Measurements from ENCODE around the gene PLSCR5. TPM values are rescaled to one million over a fixed set of nuclear protein-coding genes. Genes with fewer than 3 reads are reported as not detected.

The PLSCR5 gene
- total RNA-seq, 2 donors from 2014 or later: not detected

DNA sequence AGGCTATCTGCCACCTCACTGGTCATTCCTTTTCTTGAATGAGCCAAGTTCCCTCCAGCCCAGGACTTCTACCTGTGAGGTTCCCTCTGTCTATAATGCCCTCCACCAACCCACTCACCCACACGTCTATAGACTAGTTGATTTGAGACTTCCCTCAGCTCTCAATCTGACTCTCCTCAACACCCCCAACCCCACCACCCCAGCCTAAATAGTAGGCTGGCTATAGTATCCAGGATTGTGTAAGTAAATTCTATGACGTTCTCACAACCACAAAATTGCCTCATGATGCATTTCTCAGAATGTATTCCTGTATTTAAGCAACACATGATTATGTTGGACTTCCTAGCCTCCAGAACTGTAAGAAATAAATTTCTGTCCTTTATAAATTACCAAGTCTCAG is 63.0 kb downstream of the PLSCR5 start:
- peak overlapping the region in 1 of 2 donors; percentile 65 for H3K4me3 ChIP-seq
- no peak for ATAC-seq
- H3K27me3 ChIP-seq: no peaks in the 10 kb centered on the region
- DNase-seq: peak in 2 of 4 donors; percentile 10 to 42
- H3K4me1 ChIP-seq: peaks cover 43% of the 10 kb centered on the region
- H3K9me3 ChIP-seq: no peaks in the 10 kb centered on the region
- H3K36me3 ChIP-seq (replicated peaks in 1 of 2; ENCODE audit: insufficient read depth in 1 of 2, low read depth in 2 of 2): no peaks in the 10 kb centered on the region
- intact Hi-C loops (cut with DNase I): no loop called here
- WGBS, 2 donors: 43 to 55% methylated on average over 2 of the region's 2 CpGs
- no peak for TF ChIP-seq CTCF (IDR thresholded peaks at IDR 0.05)
- TF ChIP-seq POLR2A (IDR thresholded peaks at IDR 0.05): peak in 1 of 3 donors; percentile 31
- peak overlapping the region in 3 of 4 donors; percentile 22 to 98 (median 49) for H3K27ac ChIP-seq

GRCh38 chr3:146540978-146541377 is 64.2 kb downstream of the PLSCR5 start:
- TF ChIP-seq CTCF (IDR thresholded peaks at IDR 0.05) (no peak), POLR2A (IDR thresholded peaks at IDR 0.05) (no peak)
- no peak overlapping the region for H3K4me3 ChIP-seq

GRCh38 chr3:146540236-146540635 is 64.9 kb downstream of the PLSCR5 start:
- no peak for ATAC-seq
- WGBS, 2 donors: 35 to 62% methylated on average over 1 of the region's 1 CpG
- Histone ChIP-seq H3K27me3 (no peaks in the 10 kb centered on the region), H3K4me1 (peaks cover 54% of the 10 kb centered on the region), H3K27ac (peak overlapping the region in 2 of 4 donors; percentile 47 to 98), H3K36me3 (replicated peaks in 1 of 2; ENCODE audit: insufficient read depth in 1 of 2, low read depth in 2 of 2) (no peaks in the 10 kb centered on the region), H3K4me3 (no peak overlapping the region), H3K9me3 (no peaks in the 10 kb centered on the region)
- no peak for DNase-seq
- intact Hi-C loops (cut with DNase I): no loop called here
- TF ChIP-seq POLR2A (IDR thresholded peaks at IDR 0.05) (no peak), CTCF (IDR thresholded peaks at IDR 0.05) (no peak)

More at GRCh38 chr3:146540978-146541377, 64.2 kb downstream of the PLSCR5 start:
- WGBS, 2 donors: 66 to 67% methylated on average over 1 of the region's 1 CpG
- H3K27ac ChIP-seq: peak overlapping the region in 2 of 4 donors; percentile 21 to 98
- H3K27me3 ChIP-seq: no peaks in the 10 kb centered on the region
- peaks cover 54% of the 10 kb centered on the region for H3K4me1 ChIP-seq
- H3K9me3 ChIP-seq: no peaks in the 10 kb centered on the region
- H3K36me3 ChIP-seq (replicated peaks in 1 of 2; ENCODE audit: insufficient read depth in 1 of 2, low read depth in 2 of 2): no peaks in the 10 kb centered on the region
- intact Hi-C loops (cut with DNase I): no loop called here
- ATAC-seq: no peak
- DNase-seq: no peak

DNA sequence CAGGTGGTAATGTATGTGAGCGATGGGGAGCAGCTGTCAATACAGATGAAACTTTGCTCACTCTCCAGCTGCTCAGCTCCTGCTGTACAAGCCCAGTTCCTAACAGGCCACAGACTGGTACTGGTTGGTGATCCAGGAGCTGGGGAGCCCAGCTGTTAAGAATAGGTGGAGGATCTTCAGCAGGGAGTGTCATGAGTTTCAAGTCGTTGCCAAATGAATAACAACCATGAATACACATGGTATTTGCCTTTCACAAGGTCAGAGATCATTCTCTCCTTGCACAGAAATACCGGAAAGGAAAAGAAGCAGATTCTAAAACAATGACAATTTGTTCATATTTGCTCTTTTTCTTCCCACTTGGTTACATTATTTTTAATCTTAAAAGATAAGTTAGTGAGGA is 65.8 kb downstream of the PLSCR5 start:
- Histone ChIP-seq H3K27me3 (no peaks in the 10 kb centered on the region), H3K4me3 (no peak overlapping the region), H3K9me3 (no peaks in the 10 kb centered on the region), H3K36me3 (replicated peaks in 1 of 2; ENCODE audit: insufficient read depth in 1 of 2, low read depth in 2 of 2) (no peaks in the 10 kb centered on the region), H3K27ac (peak overlapping the region in 2 of 4 donors; percentile 47 to 98), H3K4me1 (peaks cover 54% of the 10 kb centered on the region)
- ATAC-seq (no peak), DNase-seq (no peak)
- intact Hi-C loops (cut with DNase I): no loop called here
- no peak for TF ChIP-seq POLR2A (IDR thresholded peaks at IDR 0.05)
- TF ChIP-seq CTCF (IDR thresholded peaks at IDR 0.05): no peak
- 38 to 40% methylated on average over 3 of the region's 3 CpGs for WGBS, 2 donors

DNA sequence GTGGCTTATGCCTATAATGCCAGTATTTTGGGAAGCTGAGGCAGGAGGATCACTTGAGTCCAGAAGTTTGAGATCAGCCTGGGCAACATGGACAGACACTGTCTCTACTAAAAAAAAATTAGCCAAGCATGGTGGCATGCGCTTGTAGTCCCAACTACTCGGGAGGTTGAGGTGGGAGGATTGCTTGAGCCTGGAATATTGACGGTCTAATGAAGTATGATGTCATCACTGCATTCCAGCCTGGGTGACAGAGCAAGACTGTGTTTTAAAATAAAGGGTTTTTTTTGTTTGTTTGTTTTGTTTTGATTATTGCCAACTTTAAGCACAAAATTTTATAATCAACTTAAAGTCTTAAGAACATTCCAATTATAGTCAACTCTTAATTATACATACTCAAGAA is 67.5 kb downstream of the PLSCR5 start:
- ATAC-seq: no peak
- H3K4me3 ChIP-seq: no peak overlapping the region
- H3K27ac ChIP-seq: peak overlapping the region in 2 of 4 donors; percentile 24
- intact Hi-C loops (cut with DNase I): no loop called here
- H3K36me3 ChIP-seq (replicated peaks in 1 of 2; ENCODE audit: insufficient read depth in 1 of 2, low read depth in 2 of 2): peaks cover 0 to under 1% of the 10 kb centered on the region in 2 donors
- no peaks in the 10 kb centered on the region for H3K9me3 ChIP-seq
- DNase-seq: no peak
- TF ChIP-seq CTCF (IDR thresholded peaks at IDR 0.05) (no peak), POLR2A (IDR thresholded peaks at IDR 0.05) (no peak)
- 74 to 82% methylated on average over 3 of the region's 3 CpGs for WGBS, 2 donors
- no peaks in the 10 kb centered on the region for H3K27me3 ChIP-seq
- H3K4me1 ChIP-seq: peaks cover 54% of the 10 kb centered on the region
